ENCODE measurements around the gene MAP7.
"Not testable (repeated sequence)": the region's sequence is repeated elsewhere in the genome, so short reads cannot be mapped to it uniquely, and the experiment has no call there.

The MAP7 gene

GRCh38 chr6:136550330-136551071 lies at the start of gene MAP7:
TSS of gene MAP7 (minus strand) at chr6:136550422. CDS start at chr6:136550408, 14 bp downstream.
- DNase-seq, result peak; percentile 95

- DNase-seq, result no peak
Observed at GRCh38 chr6:136599329-136600011, 49.2 kb upstream of the MAP7 start.

GRCh38 chr6:136598048-136598447 lies 47.8 kb upstream of the MAP7 start:
- DNase-seq, result no peak

- no peak for DNase-seq
Observed at GRCh38 chr6:136594671-136595070, 44.4 kb upstream of the MAP7 start.

GRCh38 chr6:136593748-136594490 lies 43.7 kb upstream of the MAP7 start:
- peak; percentile 79 for DNase-seq

- no peak for DNase-seq
Observed at GRCh38 chr6:136592930-136593673, 42.9 kb upstream of the MAP7 start.

GRCh38 chr6:136591617-136592016 lies 41.4 kb upstream of the MAP7 start:
- no peak for DNase-seq

- not testable (repeated sequence) for DNase-seq
Observed at GRCh38 chr6:136590846-136591245, 40.6 kb upstream of the MAP7 start.

GRCh38 chr6:136587527-136587926 lies 37.3 kb upstream of the MAP7 start:
- no peak for DNase-seq

GRCh38 chr6:136586295-136586694 lies 36.1 kb upstream of the MAP7 start:
- no peak for DNase-seq

GRCh38 chr6:136585523-136585922 lies 35.3 kb upstream of the MAP7 start:
- DNase-seq, result not testable (repeated sequence)

GRCh38 chr6:136584290-136584689 lies 34.1 kb upstream of the MAP7 start:
- DNase-seq, result not testable (repeated sequence)

GRCh38 chr6:136582711-136583471 lies 32.7 kb upstream of the MAP7 start:
- DNase-seq, result no peak

- no peak for DNase-seq
Observed at GRCh38 chr6:136579800-136580199, 29.6 kb upstream of the MAP7 start.

GRCh38 chr6:136576821-136577220 lies 26.6 kb upstream of the MAP7 start:
- no peak for DNase-seq

GRCh38 chr6:136571496-136571895 lies 21.3 kb upstream of the MAP7 start:
- no peak for DNase-seq

GRCh38 chr6:136571065-136571464 lies 20.8 kb upstream of the MAP7 start:
- no peak for DNase-seq

GRCh38 chr6:136568129-136568528 lies 17.9 kb upstream of the MAP7 start:
- no peak for DNase-seq

GRCh38 chr6:136567688-136568087 lies 17.5 kb upstream of the MAP7 start:
- no peak for DNase-seq

GRCh38 chr6:136566851-136567250 lies 16.6 kb upstream of the MAP7 start:
- no peak for DNase-seq

- no peak for DNase-seq
Observed at GRCh38 chr6:136566007-136566487, 15.8 kb upstream of the MAP7 start.

GRCh38 chr6:136564180-136564579 lies 14.0 kb upstream of the MAP7 start:
- no peak for DNase-seq
